IMR-90 (cell line): ENCODE data around the gene CDC42BPG. TPM values are rescaled to one million over a fixed set of nuclear protein-coding genes. Genes with fewer than 3 reads are reported as not detected.

Experiments used
- ATAC-seq: fragments of 200-7000 bp; cut with Tn5 transposase; 2 replicates; pipeline ENCODE4 v1.9.1; 2020; ENCODE audit warnings: low read depth, mild to moderate bottlenecking, moderate library complexity
- BruUV-seq: library from RNA; stranded (reverse); fragments of 400-500 nt; replicated peaks from 2 replicates; lab custom pipeline; 2021; lab: Mats Ljungman, UMichigan
- CTCF ChIA-PET: fragments of 300-600 bp; formaldehyde crosslinking; extraction: SDS; loops from one replicate; lab custom pipeline; 2021; ENCODE audit warnings: antibody characterized with exemption; lab: Yijun Ruan, JAX
- POLR2A ChIA-PET: fragments of 300-600 bp; sonication (Branson Sonifier 250); formaldehyde crosslinking; loops from one replicate; lab custom pipeline; 2022; ENCODE audit warnings: antibody characterized with exemption; ENCODE audit not compliant: unreplicated experiment; lab: Charles Lee
- DNase-seq: peaks from one replicate; pipeline ENCODE4 v3.0.0; 2013
- H2AFZ ChIP-seq: replicated peaks from 2 replicates; pipeline ENCODE3; 2013; ENCODE audit warnings: low read length, mild to moderate bottlenecking; ENCODE audit not compliant: poor library complexity
- H2AK5ac ChIP-seq: 2 replicates; pipeline ENCODE4 v1.6.1; 2013; ENCODE audit warnings: low read depth, low read length, inconsistent platforms
- H2AK9ac ChIP-seq: replicated peaks from 2 replicates; pipeline ENCODE3; 2013; ENCODE audit warnings: mild to moderate bottlenecking, low read depth, low read length, moderate library complexity; ENCODE audit not compliant: poor library complexity
- H2BK120ac ChIP-seq: 2 replicates; pipeline ENCODE4 v1.6.1; 2013; ENCODE audit warnings: low read depth, low read length, inconsistent platforms
- H2BK15ac ChIP-seq: 3 replicates; pipeline ENCODE4 v1.6.1; 2013; ENCODE audit warnings: low read depth, low read length, inconsistent platforms
- H2BK20ac ChIP-seq: 2 replicates; pipeline ENCODE4 v1.6.1; 2013; ENCODE audit warnings: low read depth, mild to moderate bottlenecking, inconsistent platforms, low read length, moderate library complexity
- H2BK5ac ChIP-seq: 2 replicates; pipeline ENCODE4 v1.6.1; 2013; ENCODE audit warnings: mild to moderate bottlenecking, low read depth, low read length, inconsistent platforms; ENCODE audit not compliant: poor library complexity, severe bottlenecking
- H3K14ac ChIP-seq: replicated peaks from 2 replicates; pipeline ENCODE4 v1.6.1; 2013; ENCODE audit warnings: low read depth, low read length, inconsistent platforms
- H3K18ac ChIP-seq: 2 replicates; pipeline ENCODE4 v1.6.1; 2013; ENCODE audit warnings: low read depth, low read length, control low read depth
- H3K23ac ChIP-seq: 2 replicates; pipeline ENCODE4 v1.6.1; 2013; ENCODE audit warnings: low read depth, low read length, inconsistent platforms
- H3K27ac ChIP-seq: 2 replicates; pipeline ENCODE4 v1.5.1; 2013; ENCODE audit warnings: mild to moderate bottlenecking, control low read depth, low read length; ENCODE audit not compliant: insufficient read depth
- H3K27me3 ChIP-seq: 2 replicates; pipeline ENCODE4 v1.6.1; 2013; ENCODE audit warnings: low read length; ENCODE audit not compliant: control insufficient read depth, insufficient read depth
- H3K36me3 ChIP-seq: 2 replicates; pipeline ENCODE4 v1.6.1; 2013; ENCODE audit warnings: low read length, mixed read lengths; ENCODE audit not compliant: control insufficient read depth, insufficient read depth
- H3K4ac ChIP-seq: 2 replicates; pipeline ENCODE4 v1.6.1; 2013; ENCODE audit warnings: low read depth, low read length, inconsistent platforms
- H3K4me1 ChIP-seq: 2 replicates; pipeline ENCODE4 v1.6.1; 2013; ENCODE audit warnings: low read length, mixed read lengths; ENCODE audit not compliant: control insufficient read depth, insufficient read depth
- H3K4me2 ChIP-seq: 2 replicates; pipeline ENCODE4 v1.6.1; 2013; ENCODE audit warnings: low read depth, mild to moderate bottlenecking, control low read depth, low read length, moderate library complexity
- H3K4me3 ChIP-seq: 2 replicates; pipeline ENCODE4 v1.5.1; 2013; ENCODE audit warnings: low read depth, mild to moderate bottlenecking, control low read depth, low read length, moderate library complexity; ENCODE audit not compliant: insufficient read depth
- H3K56ac ChIP-seq: 2 replicates; pipeline ENCODE4 v1.6.1; 2013; ENCODE audit warnings: low read length, inconsistent platforms; ENCODE audit not compliant: insufficient read depth; ENCODE audit errors: extremely low read depth
- H3K79me1 ChIP-seq, 2 experiments: 2 replicates each; pipeline ENCODE4 v1.6.1; 2013; ENCODE audit warnings: low read length in 2 of 2, inconsistent platforms in 1 of 2, low read depth in 1 of 2
- H3K9ac ChIP-seq: 2 replicates; pipeline ENCODE4 v1.6.1; 2013; ENCODE audit warnings: low read depth, low read length, control low read depth
- H3K9me1 ChIP-seq: 2 replicates; pipeline ENCODE4 v1.6.1; 2013; ENCODE audit warnings: low read length, inconsistent platforms; ENCODE audit not compliant: insufficient read depth
- H3K9me3 ChIP-seq: 2 replicates; pipeline ENCODE4 v1.6.1; 2013; ENCODE audit warnings: low read length; ENCODE audit not compliant: control insufficient read depth, insufficient read depth
- H4K20me1 ChIP-seq: 2 replicates; pipeline ENCODE4 v1.6.1; 2013; ENCODE audit warnings: low read length, inconsistent platforms; ENCODE audit not compliant: insufficient read depth
- H4K5ac ChIP-seq: 2 replicates; pipeline ENCODE4 v1.6.1; 2013; ENCODE audit warnings: mild to moderate bottlenecking, low read depth, low read length, control low read depth
- H4K8ac ChIP-seq, 2 experiments: 2 replicates each; pipeline ENCODE4 v1.6.1; 2013; ENCODE audit warnings: low read depth in 2 of 2, low read length in 2 of 2, control low read depth in 1 of 2, inconsistent platforms in 1 of 2
- H4K91ac ChIP-seq: 2 replicates; pipeline ENCODE4 v1.6.1; 2013; ENCODE audit warnings: low read depth, low read length, inconsistent platforms; ENCODE audit not compliant: insufficient read depth
- BHLHE40 ChIP-seq: fragments of 150-350 bp; IDR thresholded peaks from 2 replicates; pipeline ENCODE4 v1.6.1; 2016; ENCODE audit warnings: mild to moderate bottlenecking, low read depth, low read length
- CEBPB ChIP-seq: IDR thresholded peaks from 2 replicates; pipeline ENCODE4 v1.6.1; 2012; ENCODE audit warnings: low read depth, low read length, improper control_type of control experiment
- CHD1 ChIP-seq: IDR thresholded peaks from 2 replicates; pipeline ENCODE4 v1.6.1; 2012; ENCODE audit warnings: low read depth, low read length, improper control_type of control experiment
- CTCF ChIP-seq: conservative IDR thresholded peaks from 2 replicates; pipeline ENCODE4 v1.5.1; 2012; ENCODE audit warnings: mild to moderate bottlenecking, low read depth, low read length, improper control_type of control experiment
- MAFK ChIP-seq: IDR thresholded peaks from 2 replicates; pipeline ENCODE4 v1.6.1; 2012; ENCODE audit warnings: low read depth, low read length, improper control_type of control experiment
- MAZ ChIP-seq: IDR thresholded peaks from 2 replicates; pipeline ENCODE4 v1.6.1; 2012; ENCODE audit warnings: low read depth, mild to moderate bottlenecking, low read length, improper control_type of control experiment, moderate library complexity, borderline replicate concordance
- MXI1 ChIP-seq: IDR thresholded peaks from 2 replicates; pipeline ENCODE4 v1.6.1; 2012; ENCODE audit warnings: low read depth, mild to moderate bottlenecking, low read length, moderate library complexity, borderline replicate concordance
- POLR2A ChIP-seq: IDR thresholded peaks from 2 replicates; pipeline ENCODE4 v1.6.1; 2012; ENCODE audit warnings: mild to moderate bottlenecking, low read depth, low read length
- RAD21 ChIP-seq: IDR thresholded peaks from 2 replicates; pipeline ENCODE4 v1.6.1; 2012; ENCODE audit warnings: low read length, improper control_type of control experiment
- RFX5 ChIP-seq: IDR thresholded peaks from 2 replicates; pipeline ENCODE4 v1.8.0; 2012; ENCODE audit warnings: low read depth, mild to moderate bottlenecking, low read length, moderate library complexity
- SMC3 ChIP-seq: fragments of 150-350 bp; IDR thresholded peaks from 2 replicates; pipeline ENCODE4 v1.6.1; 2016; ENCODE audit warnings: low read depth, mild to moderate bottlenecking, antibody characterized with exemption, low read length, moderate library complexity
- WGBS, 2 experiments: methylation state at CpG; one replicate each; pipeline versions ENCODE4 v1.1.5 to v1.1.7; 2013; ENCODE audit warnings: missing lambda C conversion rate in 2 of 2; ENCODE audit not compliant: insufficient read length in 1 of 2; ENCODE audit errors: extremely low coverage in 2 of 2; 5-methylcytosine and 5-hydroxymethylcytosine counted together
- dilution Hi-C: fragments of 300-500 bp; cut with HindIII; formaldehyde crosslinking; loops from one replicate; pipeline ENCODE4 v1.14.3; 2018; ENCODE audit warnings: low sequenced_read_pairs; ENCODE audit not compliant: unreplicated experiment
- in situ Hi-C: fragments of 300-500 bp; cut with MboI; formaldehyde crosslinking; loops from 3 replicates; pipeline ENCODE4 v1.14.3; 2019; ENCODE audit warnings: low sequenced_read_pairs, inconsistent platforms, mixed read lengths
- intact Hi-C: fragments of 100-400 bp; cut with micrococcal nuclease; formaldehyde crosslinking; loops from 2 replicates; pipeline ENCODE4 v1.10.0; 2022
- polyA plus RNA-seq, 3 experiments: library from polyadenylated mRNA; depleted of rRNA; stranded (reverse); fragments of >200 nt; gene quantifications; 2 replicates each; pipeline ENCODE4 v1.2.3, GENCODE V29; 2012; ENCODE audit warnings: low replicate concordance in 1 of 3
- total RNA-seq: library from RNA; depleted of rRNA; stranded (reverse); fragments of >200 nt; gene quantifications from 2 replicates; pipeline ENCODE4 v1.2.3, GENCODE V29; 2012
- TF ChIP-seq, protein P1 (sequence below): fragments of 150-350 bp; IDR thresholded peaks from 2 replicates; pipeline ENCODE4 v1.6.1; 2016; ENCODE audit warnings: low read depth, mild to moderate bottlenecking, low read length, moderate library complexity, borderline replicate concordance

The CDC42BPG gene
- total and polyA plus RNA-seq, 2 of the 4 experiments (the other 2 are of a cell fraction), result under 0.01 to 0.12 TPM

DNA sequence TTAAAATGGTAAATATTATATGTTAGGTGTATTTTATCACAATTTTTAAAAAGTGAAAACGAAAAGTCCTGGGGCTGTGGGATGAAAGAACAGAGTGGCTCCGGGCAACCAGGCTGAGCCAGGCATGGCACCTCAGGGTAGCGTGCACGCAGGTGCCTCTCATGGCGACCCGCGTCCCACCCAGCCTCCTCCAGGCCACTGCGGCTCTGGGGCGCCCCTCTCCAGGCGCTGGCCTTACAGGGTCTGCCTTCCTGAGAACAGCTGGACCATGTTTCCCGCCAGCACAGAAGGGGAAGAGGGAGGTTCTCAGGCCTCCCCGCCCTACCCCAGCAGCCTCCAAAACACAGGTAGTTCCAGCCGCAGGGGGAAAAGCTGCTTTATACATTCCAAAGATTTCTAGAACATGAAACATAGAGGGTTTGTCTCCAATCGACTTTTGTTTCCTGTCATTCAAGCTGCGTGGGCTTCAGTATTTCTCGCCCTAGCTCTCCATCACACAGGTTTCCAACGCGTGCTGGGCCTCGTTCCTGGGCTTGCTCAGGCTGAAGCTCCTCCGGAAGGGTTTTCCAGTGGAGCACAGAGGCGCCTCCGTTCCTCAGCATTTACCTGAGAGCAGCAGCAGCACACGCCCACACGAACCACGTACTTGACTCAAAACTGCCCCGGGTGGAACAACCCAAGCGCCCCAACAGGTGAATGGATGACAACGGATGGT lies 23.5 kb upstream of the CDC42BPG start:
- ATAC-seq (no peak), DNase-seq (no peak)
- Histone ChIP-seq H3K9me3 (no peaks in the 10 kb centered on the region), H2BK20ac (peak overlapping the region; percentile 58; the same call in 1 of the 2 replicates), H3K4ac (peak overlapping the region; percentile 47), H4K8ac (peak overlapping the region in 1 of 2 experiments; percentile 16; a peak in 1 of 4 replicates), H3K36me3 (peaks cover 23% of the 10 kb centered on the region), H3K14ac (peak overlapping the region; percentile 14; the same call in 1 of the 2 replicates), H4K91ac (peak overlapping the region; percentile 37; the same call in 1 of the 2 replicates), H3K9me1 (peaks cover 47% of the 10 kb centered on the region), H2BK15ac (peak overlapping the region; percentile 58; the same call in 1 of the 3 replicates), H3K79me1 (peaks cover 17 to 80% of the 10 kb centered on the region in 2 experiments; a peak in 3 of 4 replicates), H3K4me2 (no peak overlapping the region), H2AK5ac (peak overlapping the region; percentile 85), H2AFZ (no peak overlapping the region), H3K56ac (no peak overlapping the region), H3K27me3 (no peaks in the 10 kb centered on the region), H3K18ac (no peak overlapping the region), H2BK120ac (peak overlapping the region; percentile 58), H2BK5ac (peak overlapping the region; percentile 7), H2AK9ac (peak overlapping the region; percentile 7), H3K27ac (peak overlapping the region; percentile 60; the same call in 1 of the 2 replicates), H3K4me1 (peaks cover 61% of the 10 kb centered on the region), H4K5ac (no peak overlapping the region), H4K20me1 (peaks cover 87% of the 10 kb centered on the region), H3K4me3 (no peak overlapping the region), H3K9ac (no peak overlapping the region), H3K23ac (peak overlapping the region; percentile 4; the same call in 1 of the 2 replicates)
- ChIA-PET CTCF (interaction anchor here (1.6 kb wide), 1 partner anchor 18 kb away, joined by 4 read pairs; no protein-coding TSS in a partner anchor), POLR2A (interaction anchor here (1.1 kb wide), 1 partner anchor 9 kb away, joined by 3 read pairs; no protein-coding TSS in a partner anchor)
- no TSS peak for BruUV-seq
- 76% methylated on average over 17 of the region's 28 CpGs; no CpG with 5 or more reads in 1 of the 2 experiments for WGBS, 2 experiments
- intact Hi-C loops, result no loop called here
- dilution Hi-C loops, result no loop called here
- TF ChIP-seq RAD21, result no peak
- TF ChIP-seq, protein P1, sequence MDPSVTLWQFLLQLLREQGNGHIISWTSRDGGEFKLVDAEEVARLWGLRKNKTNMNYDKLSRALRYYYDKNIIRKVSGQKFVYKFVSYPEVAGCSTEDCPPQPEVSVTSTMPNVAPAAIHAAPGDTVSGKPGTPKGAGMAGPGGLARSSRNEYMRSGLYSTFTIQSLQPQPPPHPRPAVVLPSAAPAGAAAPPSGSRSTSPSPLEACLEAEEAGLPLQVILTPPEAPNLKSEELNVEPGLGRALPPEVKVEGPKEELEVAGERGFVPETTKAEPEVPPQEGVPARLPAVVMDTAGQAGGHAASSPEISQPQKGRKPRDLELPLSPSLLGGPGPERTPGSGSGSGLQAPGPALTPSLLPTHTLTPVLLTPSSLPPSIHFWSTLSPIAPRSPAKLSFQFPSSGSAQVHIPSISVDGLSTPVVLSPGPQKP, result no peak
- TF ChIP-seq MAFK, result no peak
- no peak for TF ChIP-seq POLR2A
- TF ChIP-seq CTCF, result no peak
- no peak for TF ChIP-seq BHLHE40
- TF ChIP-seq MXI1, result no peak
- TF ChIP-seq RFX5, result no peak
- no peak for TF ChIP-seq CEBPB
- no peak for TF ChIP-seq MAZ
- no peak for TF ChIP-seq SMC3
- no peak for TF ChIP-seq CHD1
- in situ Hi-C loops, result no loop called here
